SIG-M5 treated with dmso at 0.1 percent for 504 hours (cell line): ENCODE data around the gene RCVRN.
"Not testable (repeated sequence)": the region's sequence is repeated elsewhere in the genome, so short reads cannot be mapped to it uniquely, and the experiment has no call there.

Source experiments
- DNase-seq: peaks from one replicate; lab custom pipeline; 2025; ENCODE audit not compliant: unreplicated experiment; lab: John Stamatoyannopoulos, UW

Gene RCVRN

GRCh38 chr17:9922012-9922848 is 17.2 kb upstream of the RCVRN start:
- no peak for DNase-seq

DNA sequence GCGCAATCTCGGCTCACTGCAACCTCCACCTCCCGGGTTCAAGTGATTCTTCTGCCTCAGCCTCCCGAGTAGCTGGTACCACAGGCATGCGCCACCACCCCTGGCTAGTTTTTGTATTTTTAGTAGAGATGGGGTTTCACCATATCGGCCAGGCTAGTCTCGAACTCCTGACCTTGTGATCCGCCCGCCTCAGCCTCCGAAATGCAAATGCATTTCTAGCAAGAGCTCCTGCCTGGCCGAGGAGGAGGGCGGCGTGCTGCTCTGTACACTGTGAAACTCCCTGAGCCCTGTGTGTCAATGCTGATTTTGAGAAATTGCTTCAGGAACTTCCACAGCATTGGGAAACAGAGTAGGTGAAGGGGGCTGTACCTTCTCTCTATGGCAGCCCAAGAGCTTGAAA is 16.1 kb upstream of the RCVRN start:
- DNase-seq: not testable (repeated sequence)

GRCh38 chr17:9918804-9919352 is 13.8 kb upstream of the RCVRN start:
- no peak for DNase-seq

DNA sequence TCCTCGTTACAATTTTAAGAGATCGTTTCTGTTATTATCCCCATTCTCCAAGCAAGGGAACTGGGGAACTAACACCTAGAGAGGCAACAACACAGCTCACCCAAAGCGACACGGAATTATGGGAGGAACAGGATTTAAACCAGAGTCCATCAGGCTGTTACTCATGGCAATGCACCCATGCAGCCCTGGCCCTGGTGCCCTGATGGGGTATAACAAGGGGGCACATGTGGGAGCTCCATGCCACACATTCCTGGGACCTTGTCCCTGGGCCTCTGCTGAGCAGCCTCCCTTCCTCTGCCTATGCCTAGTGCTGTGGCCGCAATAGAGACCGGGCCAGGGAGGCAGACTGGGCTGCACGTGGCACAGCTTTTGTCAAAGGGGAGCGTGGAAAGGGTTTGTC is 13.3 kb upstream of the RCVRN start:
- DNase-seq: no peak

DNA sequence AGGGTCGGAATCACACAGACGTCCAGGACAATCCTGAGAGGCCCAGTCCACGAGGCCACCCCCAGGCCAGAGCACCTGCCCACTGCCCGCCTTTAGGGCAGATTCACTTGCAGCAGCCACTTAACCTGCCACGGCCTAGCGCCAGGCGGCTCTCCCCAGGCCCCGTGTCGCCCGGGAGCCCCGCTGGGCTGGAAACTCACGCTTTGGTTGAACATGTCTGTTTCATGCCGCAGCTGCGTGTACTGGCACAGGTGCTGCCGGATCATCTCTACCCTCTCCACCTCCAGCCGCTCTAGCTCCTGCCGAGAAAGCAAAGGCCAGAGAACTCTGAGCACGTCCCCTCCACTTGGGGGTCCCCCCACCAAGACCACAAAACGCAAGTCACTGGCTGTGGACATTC is 12.7 kb upstream of the RCVRN start:
- DNase-seq: no peak

DNA sequence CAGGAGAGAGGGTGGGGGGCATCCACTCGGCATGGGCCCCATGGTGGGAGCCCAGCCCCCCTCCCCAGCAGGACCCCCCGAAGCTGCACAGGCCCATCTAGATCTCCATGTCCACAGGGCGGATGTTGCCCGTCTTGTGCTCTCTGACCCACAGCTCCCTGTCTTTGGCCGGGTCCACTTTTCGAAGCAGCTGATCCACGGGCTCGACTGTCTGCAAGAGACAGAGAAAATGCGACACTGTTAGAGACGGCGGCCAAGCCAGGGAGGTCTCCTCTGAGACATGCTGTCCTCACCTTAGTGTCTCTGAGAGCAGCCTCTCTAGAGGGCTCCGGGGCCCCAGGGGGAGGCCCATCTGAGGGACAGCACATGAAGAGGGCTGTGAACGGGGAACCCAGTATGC is 12.1 kb upstream of the RCVRN start:
- DNase-seq: no peak

DNA sequence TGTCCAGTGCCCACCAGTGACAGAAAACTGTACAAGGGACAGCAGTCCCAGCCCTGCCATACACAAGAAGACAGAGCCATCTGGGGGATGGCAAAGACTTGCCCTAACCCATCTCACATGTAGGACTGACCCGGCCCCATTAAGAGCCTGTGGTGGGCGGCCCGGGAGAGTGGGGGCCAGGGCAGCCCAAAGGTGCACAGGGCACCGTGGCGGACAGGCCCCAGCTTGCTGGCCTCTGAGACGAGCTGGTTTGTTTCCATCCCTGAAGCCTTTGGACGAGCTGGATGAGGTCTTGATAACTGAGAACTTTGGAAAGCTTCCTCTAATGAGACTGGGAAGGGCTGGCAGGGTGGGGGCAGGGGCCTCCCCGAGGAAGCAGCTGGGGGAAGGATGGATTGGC is 11.0 kb upstream of the RCVRN start:
- DNase-seq: no peak

- DNase-seq: no peak
Observed at GRCh38 chr17:9913476-9913875, 8.4 kb upstream of the RCVRN start.

- no peak for DNase-seq
Observed at GRCh38 chr17:9912121-9913099, 7.3 kb upstream of the RCVRN start.

GRCh38 chr17:9911089-9911488 is 6.0 kb upstream of the RCVRN start:
- no peak for DNase-seq

DNA sequence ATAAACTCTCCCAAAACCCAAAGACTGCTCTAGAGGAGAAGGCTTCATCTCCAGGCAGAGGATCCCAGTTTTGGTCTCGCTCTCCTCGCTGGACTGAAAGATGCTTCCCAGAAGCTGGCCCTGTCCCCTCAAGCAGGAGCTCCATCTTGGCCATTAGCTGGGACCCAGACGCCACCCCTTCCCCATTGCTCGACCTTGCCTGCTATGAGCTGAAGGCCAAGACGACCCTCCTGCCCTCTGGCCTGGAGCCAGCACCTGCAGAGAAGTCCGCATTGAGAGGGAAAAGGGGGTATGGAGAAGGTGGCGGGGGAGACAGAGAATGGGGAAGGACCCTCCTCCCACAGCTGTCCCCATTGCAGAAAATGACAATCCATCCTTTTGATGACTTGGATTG is 3.6 kb upstream of the RCVRN start:
- no peak for DNase-seq

DNA sequence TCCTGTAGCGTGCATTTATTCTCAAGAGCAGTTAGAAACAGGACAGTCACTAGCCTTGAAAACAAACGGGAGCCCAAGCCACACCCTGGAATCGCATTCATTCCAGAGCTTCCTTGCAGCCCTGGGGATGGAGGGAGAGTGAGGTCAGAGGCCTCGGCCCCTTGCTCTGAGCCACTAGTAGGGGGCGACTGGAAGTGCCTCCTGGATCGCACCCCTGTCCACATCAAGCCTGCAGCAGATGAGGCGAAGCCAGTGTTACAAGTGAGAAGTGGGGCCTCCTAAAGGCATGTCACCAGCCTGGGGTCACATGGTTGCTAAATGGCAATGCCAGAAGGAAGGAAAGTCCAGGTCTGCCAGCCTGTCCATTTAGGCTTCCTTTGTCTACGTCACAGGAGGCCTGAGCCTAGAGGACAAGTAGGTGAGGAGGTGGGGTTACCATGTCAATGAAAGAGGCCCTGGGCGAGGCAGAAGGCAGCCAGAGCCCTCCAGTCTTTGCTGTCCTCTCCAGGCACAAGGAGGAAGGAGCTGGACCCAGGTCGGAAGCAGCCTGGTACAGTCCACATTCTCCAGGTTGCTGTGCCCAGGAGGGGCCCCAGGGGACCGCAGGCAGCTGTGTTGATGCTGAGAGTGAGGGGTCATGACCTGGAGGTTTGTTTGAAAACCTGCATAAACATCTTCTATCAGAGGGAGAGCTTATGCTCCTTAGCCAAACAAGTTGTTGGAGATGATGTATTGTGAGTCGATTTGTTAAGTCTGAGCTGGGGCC is 3.0 kb upstream of the RCVRN start:
- no peak for DNase-seq

GRCh38 chr17:9907131-9907530 is 2.1 kb upstream of the RCVRN start:
- no peak for DNase-seq

DNA sequence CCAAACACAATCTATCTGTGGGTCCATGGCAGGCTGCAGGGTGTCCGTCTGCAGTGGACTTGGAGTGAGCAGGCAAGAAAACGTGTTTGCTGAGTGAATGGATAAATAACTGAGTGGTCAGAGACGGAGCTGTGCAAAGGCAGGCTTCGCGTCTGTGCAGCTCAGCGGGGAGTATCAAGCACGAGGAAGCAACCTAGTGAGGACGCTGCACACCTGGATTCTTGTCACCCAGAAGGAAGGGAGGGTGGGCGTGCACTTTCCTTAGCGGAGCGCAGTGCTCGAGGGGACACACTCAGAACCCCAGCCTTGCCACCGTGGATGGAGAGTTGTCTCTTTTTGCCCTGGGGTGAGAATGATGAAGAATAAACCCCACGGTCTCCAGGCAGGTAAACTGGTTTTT is 1.5 kb upstream of the RCVRN start:
- DNase-seq: no peak

GRCh38 chr17:9905902-9906301 is 831 bp upstream of the RCVRN start:
- peak; percentile 30 for DNase-seq

- DNase-seq: no peak
Observed at GRCh38 chr17:9904277-9905077, 594 bp downstream of the RCVRN start.

DNA sequence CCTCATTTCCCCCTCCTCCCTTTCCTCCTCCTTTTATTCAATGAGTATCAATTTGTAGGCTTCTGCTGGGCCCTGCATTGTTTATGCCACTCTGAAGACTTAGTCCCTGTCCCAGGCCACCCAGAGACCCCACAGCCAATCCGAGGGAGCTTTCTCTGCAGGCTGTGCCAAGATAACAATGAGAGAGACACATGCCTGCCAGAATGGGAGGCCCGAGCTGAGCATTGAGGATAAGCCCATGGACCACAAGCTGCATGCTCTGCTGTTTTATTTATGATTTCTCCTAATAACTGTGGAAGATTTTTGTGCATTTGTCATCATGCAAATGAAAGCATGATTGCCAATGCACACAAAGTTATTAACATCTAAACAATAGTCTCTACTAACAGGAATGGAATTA is 3.0 kb downstream of the RCVRN start:
- no peak for DNase-seq

GRCh38 chr17:9900784-9901183 is 4.3 kb downstream of the RCVRN start:
- no peak for DNase-seq

DNA sequence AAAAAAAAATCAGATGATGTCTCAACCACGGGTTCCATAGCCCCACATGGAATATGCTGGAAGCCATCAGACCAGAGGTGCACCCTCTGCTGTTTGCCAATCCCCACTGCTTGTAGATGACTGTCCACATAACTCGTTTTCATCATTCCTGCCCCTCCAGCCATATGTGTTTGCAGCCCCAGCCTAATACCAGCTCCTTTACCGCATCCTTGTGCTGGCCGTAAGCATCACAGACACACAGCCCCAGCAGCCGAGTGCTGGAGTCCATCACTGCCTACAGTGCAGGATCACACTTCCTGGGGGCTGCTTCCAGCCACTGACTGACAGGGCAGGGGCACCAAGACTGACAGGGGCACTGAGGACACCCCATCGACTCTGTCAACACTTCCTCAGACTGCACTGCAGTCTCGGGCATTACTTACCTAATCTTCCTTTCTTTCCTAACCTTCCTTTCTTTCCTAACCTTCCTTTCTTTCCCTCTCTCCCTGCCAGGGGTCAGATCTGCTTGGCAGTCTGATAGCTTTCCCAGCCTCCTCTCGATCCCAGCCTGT is 5.0 kb downstream of the RCVRN start:
- DNase-seq: no peak
